H9 (cell line): Measurements from ENCODE around the gene UNC5B. TPM values are rescaled to one million over a fixed set of nuclear protein-coding genes. Genes with fewer than 3 reads are reported as not detected.

ENCODE experiments used
- DNase-seq: peaks from one replicate; pipeline ENCODE4 v3.0.0-alpha.2; 2017
- H2AFZ ChIP-seq: one replicate; pipeline ENCODE4 v1.6.1; 2013; ENCODE audit warnings: mild to moderate bottlenecking, low read length, control low read depth, moderate library complexity
- H2AK5ac ChIP-seq: 2 replicates; pipeline ENCODE4 v1.6.1; 2013; ENCODE audit warnings: low read length, control low read depth, mixed read lengths; ENCODE audit not compliant: insufficient read length
- H2BK120ac ChIP-seq: one replicate; pipeline ENCODE4 v1.6.1; 2013; ENCODE audit warnings: low read depth, mild to moderate bottlenecking, low read length, control low read depth, inconsistent platforms; ENCODE audit not compliant: poor library complexity, severe bottlenecking
- H2BK12ac ChIP-seq: 2 replicates; pipeline ENCODE4 v1.6.1; 2013; ENCODE audit warnings: low read length, control low read depth, mixed read lengths, low read depth; ENCODE audit not compliant: insufficient read length
- H2BK15ac ChIP-seq: 2 replicates; pipeline ENCODE4 v1.6.1; 2013; ENCODE audit warnings: low read depth, low read length, control low read depth
- H2BK20ac ChIP-seq: one replicate; pipeline ENCODE4 v1.6.1; 2013; ENCODE audit warnings: low read depth, mild to moderate bottlenecking, low read length, control low read depth, inconsistent platforms; ENCODE audit not compliant: poor library complexity, severe bottlenecking
- H2BK5ac ChIP-seq: 2 replicates; pipeline ENCODE4 v1.6.1; 2013; ENCODE audit warnings: low read length, control low read depth, mixed read lengths; ENCODE audit not compliant: insufficient read length
- H3K14ac ChIP-seq: 2 replicates; pipeline ENCODE4 v1.6.1; 2013; ENCODE audit warnings: low read length, control low read depth; ENCODE audit not compliant: insufficient read depth
- H3K18ac ChIP-seq: 2 replicates; pipeline ENCODE4 v1.6.1; 2013; ENCODE audit warnings: low read depth, mild to moderate bottlenecking, mixed read lengths, low read length, control low read depth; ENCODE audit not compliant: insufficient read length
- H3K23ac ChIP-seq: 2 replicates; pipeline ENCODE4 v1.6.1; 2013; ENCODE audit warnings: low read length, control low read depth, mixed read lengths, low read depth; ENCODE audit not compliant: insufficient read length
- H3K23me2 ChIP-seq: 2 replicates; pipeline ENCODE4 v1.6.1; 2013; ENCODE audit warnings: low read depth, mild to moderate bottlenecking, mixed read lengths, low read length, control low read depth; ENCODE audit not compliant: insufficient read length, poor library complexity, severe bottlenecking
- H3K27ac ChIP-seq: 2 replicates; pipeline ENCODE4 v1.5.1; 2013; ENCODE audit warnings: low read length, control low read depth, mixed read lengths, low read depth; ENCODE audit not compliant: insufficient read length
- H3K27me3 ChIP-seq: 2 replicates; pipeline ENCODE4 v1.6.1; 2013; ENCODE audit warnings: low read length, control low read depth, inconsistent platforms; ENCODE audit not compliant: insufficient read depth
- H3K4ac ChIP-seq: 2 replicates; pipeline ENCODE4 v1.6.1; 2013; ENCODE audit warnings: low read depth, mild to moderate bottlenecking, control low read depth, inconsistent platforms, low read length, moderate library complexity
- H3K4me1 ChIP-seq: 2 replicates; pipeline ENCODE4 v1.6.1; 2013; ENCODE audit warnings: low read length, control low read depth, inconsistent platforms; ENCODE audit not compliant: insufficient read depth
- H3K4me2 ChIP-seq: 2 replicates; pipeline ENCODE4 v1.6.1; 2013; ENCODE audit warnings: low read length, control low read depth, mixed read lengths; ENCODE audit not compliant: insufficient read length, insufficient read depth
- H3K56ac ChIP-seq: 2 replicates; pipeline ENCODE4 v1.6.1; 2013; ENCODE audit warnings: low read depth, mild to moderate bottlenecking, mixed read lengths, low read length, control low read depth; ENCODE audit not compliant: insufficient read length
- H3K79me1 ChIP-seq: 2 replicates; pipeline ENCODE4 v1.6.1; 2013; ENCODE audit warnings: low read depth, mild to moderate bottlenecking, moderate library complexity, low read length, control low read depth, inconsistent platforms; ENCODE audit not compliant: insufficient read depth, poor library complexity, severe bottlenecking
- H3K79me2 ChIP-seq: 2 replicates; pipeline ENCODE4 v1.6.1; 2013; ENCODE audit warnings: low read length, control low read depth, inconsistent platforms; ENCODE audit not compliant: insufficient read depth
- H3K9ac ChIP-seq: 2 replicates; pipeline ENCODE4 v1.6.1; 2013; ENCODE audit warnings: low read length, control low read depth, mixed read lengths; ENCODE audit not compliant: insufficient read length; ENCODE audit errors: extremely low read depth
- H3K9me3 ChIP-seq: one replicate; pipeline ENCODE4 v1.6.1; 2013; ENCODE audit warnings: low read depth, low read length, inconsistent platforms; ENCODE audit not compliant: control insufficient read depth
- H3T11ph ChIP-seq: one replicate; pipeline ENCODE4 v1.6.1; 2013; ENCODE audit warnings: mild to moderate bottlenecking, low read length, control low read depth, inconsistent platforms
- H4K20me1 ChIP-seq: one replicate; pipeline ENCODE4 v1.6.1; 2013; ENCODE audit not compliant: control insufficient read depth, insufficient read length, insufficient read depth
- H4K5ac ChIP-seq: 2 replicates; pipeline ENCODE4 v1.6.1; 2013; ENCODE audit warnings: low read depth, mild to moderate bottlenecking, mixed read lengths, low read length, control low read depth; ENCODE audit not compliant: insufficient read length
- H4K8ac ChIP-seq: replicated peaks from 2 replicates; pipeline ENCODE4 v1.6.1; 2013; ENCODE audit warnings: low read length, control low read depth, mixed read lengths, low read depth; ENCODE audit not compliant: insufficient read length
- H4K91ac ChIP-seq: 2 replicates; pipeline ENCODE4 v1.6.1; 2013; ENCODE audit warnings: low read depth, mild to moderate bottlenecking, moderate library complexity, mixed read lengths, low read length, control low read depth; ENCODE audit not compliant: insufficient read length
- H3K27ac Mint-ChIP-seq, 3 experiments: 2 replicates in 2 of 3; 3 replicates in 1 of 3; pipeline ENCODE4 v1.8.0; 2020 to 2021; ENCODE audit warnings: mixed read lengths in 3 of 3, mild to moderate bottlenecking in 1 of 3, moderate library complexity in 1 of 3
- H3K27me3 Mint-ChIP-seq: 2 replicates; pipeline ENCODE4 v1.8.0; 2021; ENCODE audit warnings: low read depth, mild to moderate bottlenecking, moderate library complexity, mixed read lengths
- H3K36me3 Mint-ChIP-seq, 3 experiments: 2 replicates in 2 of 3; 3 replicates in 1 of 3; pipeline ENCODE4 v1.8.0; 2020 to 2021; ENCODE audit warnings: low read depth in 3 of 3, mixed read lengths in 3 of 3; ENCODE audit not compliant: insufficient read depth in 1 of 3
- H3K4me1 Mint-ChIP-seq, 2 experiments: 2 replicates each; pipeline ENCODE4 v1.8.0; 2020; ENCODE audit warnings: mixed read lengths in 2 of 2
- H3K4me3 Mint-ChIP-seq, 2 experiments: 2 replicates in 1 of 2; 3 replicates in 1 of 2; pipeline ENCODE4 v1.8.0; 2020 to 2021; ENCODE audit warnings: mild to moderate bottlenecking in 2 of 2, mixed read lengths in 2 of 2, moderate library complexity in 1 of 2
- H3K9me3 Mint-ChIP-seq, 2 experiments: 2 replicates in 1 of 2; 3 replicates in 1 of 2; pipeline ENCODE4 v1.8.0; 2020; ENCODE audit warnings: mild to moderate bottlenecking in 2 of 2, mixed read lengths in 2 of 2, moderate library complexity in 1 of 2
- WGBS: extraction: QIAGEN DNeasy Blood & Tissue Kit; methylation state at CpG from one replicate; pipeline ENCODE4 v1.1.7; 2013; ENCODE audit warnings: missing lambda C conversion rate, low lambda C conversion rate, mixed read lengths; ENCODE audit not compliant: insufficient read length; ENCODE audit errors: extremely low coverage; 5-methylcytosine and 5-hydroxymethylcytosine counted together
- total RNA-seq: library from RNA; stranded (reverse); gene quantifications from 2 replicates; pipeline ENCODE4 v1.2.1, GENCODE V29; 2021
- TF ChIP-seq, protein P1 (sequence below): fragments of 200-600 bp; sonication (generic); conservative IDR thresholded peaks from 3 replicates; pipeline ENCODE4 v1.8.0; 2021; ENCODE audit warnings: antibody characterized with exemption, mild to moderate bottlenecking

UNC5B gene
- total RNA-seq, 1 experiment from 2014 or later = 28.4 TPM

DNA sequence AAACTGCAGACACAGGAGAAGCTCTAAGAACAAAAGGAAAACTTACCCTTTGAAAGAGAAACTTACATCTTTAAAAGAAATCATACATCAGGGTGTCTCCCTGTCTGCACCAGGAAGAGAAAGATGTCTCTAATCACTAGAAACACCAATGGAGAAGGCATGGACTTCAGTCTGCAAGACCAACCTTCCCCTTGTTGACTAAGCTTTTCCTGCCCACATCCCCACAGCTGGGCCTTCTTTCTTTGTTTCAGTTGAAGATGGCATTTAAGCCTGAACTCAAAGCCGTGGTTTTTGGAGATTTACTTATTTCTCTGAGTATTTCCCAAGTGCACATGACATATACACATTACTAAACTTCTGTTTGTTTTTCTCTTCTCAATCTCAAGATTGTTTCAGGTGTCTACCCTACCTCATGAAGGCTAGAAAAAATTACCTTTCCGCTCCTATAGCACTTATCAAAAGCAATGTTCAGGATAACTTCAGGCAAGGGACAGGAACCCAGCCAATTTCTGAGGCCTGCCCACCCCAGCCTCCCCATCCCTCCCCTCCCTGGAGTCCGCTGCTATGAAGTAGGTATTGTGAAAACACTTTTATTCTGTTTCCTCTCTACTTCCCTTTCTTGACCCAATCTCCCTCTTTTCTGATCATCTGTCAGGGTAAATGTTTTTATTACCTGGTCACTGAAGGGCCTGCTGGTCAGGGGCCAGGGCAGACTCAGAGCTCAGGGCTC is 103.9 kb downstream of the UNC5B start:
- Histone ChIP-seq H2BK12ac (no peak overlapping the region), H2BK15ac (no peak overlapping the region), H3K56ac (no peak overlapping the region), H3K4me1 (no peaks in the 10 kb centered on the region), H2AK5ac (no peak overlapping the region), H3K23me2 (peaks cover 7% of the 10 kb centered on the region), H3K27me3 (no peaks in the 10 kb centered on the region; the same call in 1 of the 2 replicates), H3K4me2 (no peak overlapping the region), H4K91ac (no peak overlapping the region), H2BK5ac (no peak overlapping the region), H3T11ph (no peak overlapping the region), H3K23ac (no peak overlapping the region), H3K9ac (no peak overlapping the region), H2AFZ (no peak overlapping the region), H4K20me1 (no peaks in the 10 kb centered on the region), H3K4ac (no peak overlapping the region), H3K18ac (no peak overlapping the region), H4K8ac (no peak overlapping the region), H3K79me1 (no peaks in the 10 kb centered on the region), H2BK20ac (no peak overlapping the region), H3K79me2 (no peaks in the 10 kb centered on the region), H3K27ac (no peak overlapping the region), H2BK120ac (no peak overlapping the region), H3K14ac (no peak overlapping the region), H4K5ac (no peak overlapping the region), H3K9me3 (no peaks in the 10 kb centered on the region)
- no peak for DNase-seq
- Mint-ChIP-seq H3K27ac (no peak overlapping the region), H3K4me3 (no peak overlapping the region), H3K4me1 (peaks cover 24% of the 10 kb centered on the region in 2 experiments), H3K9me3 (no peaks in the 10 kb centered on the region; a peak in 1 of 5 replicates), H3K27me3 (peaks cover 22% of the 10 kb centered on the region), H3K36me3 (no peaks in the 10 kb centered on the region)
- TF ChIP-seq, protein P1, sequence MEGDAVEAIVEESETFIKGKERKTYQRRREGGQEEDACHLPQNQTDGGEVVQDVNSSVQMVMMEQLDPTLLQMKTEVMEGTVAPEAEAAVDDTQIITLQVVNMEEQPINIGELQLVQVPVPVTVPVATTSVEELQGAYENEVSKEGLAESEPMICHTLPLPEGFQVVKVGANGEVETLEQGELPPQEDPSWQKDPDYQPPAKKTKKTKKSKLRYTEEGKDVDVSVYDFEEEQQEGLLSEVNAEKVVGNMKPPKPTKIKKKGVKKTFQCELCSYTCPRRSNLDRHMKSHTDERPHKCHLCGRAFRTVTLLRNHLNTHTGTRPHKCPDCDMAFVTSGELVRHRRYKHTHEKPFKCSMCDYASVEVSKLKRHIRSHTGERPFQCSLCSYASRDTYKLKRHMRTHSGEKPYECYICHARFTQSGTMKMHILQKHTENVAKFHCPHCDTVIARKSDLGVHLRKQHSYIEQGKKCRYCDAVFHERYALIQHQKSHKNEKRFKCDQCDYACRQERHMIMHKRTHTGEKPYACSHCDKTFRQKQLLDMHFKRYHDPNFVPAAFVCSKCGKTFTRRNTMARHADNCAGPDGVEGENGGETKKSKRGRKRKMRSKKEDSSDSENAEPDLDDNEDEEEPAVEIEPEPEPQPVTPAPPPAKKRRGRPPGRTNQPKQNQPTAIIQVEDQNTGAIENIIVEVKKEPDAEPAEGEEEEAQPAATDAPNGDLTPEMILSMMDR = no peak
- no CpG with 5 or more reads among the region's 3 CpGs for WGBS
